ENCODE measurements around the gene ERBB4. TPM values are rescaled to one million over a fixed set of nuclear protein-coding genes. Genes with fewer than 3 reads are reported as not detected.

The ERBB4 gene
- total and polyA plus RNA-seq, 10 of the 15 experiments (the other 5 are each of a cell fraction or from before 2014, with no cell fraction given): under 0.01 to 0.23 (median 0.01) TPM; not detected in 4

- Histone ChIP-seq H3K27me3 (replicated peaks in 1 of 2; ENCODE audit: control insufficient read depth in 2 of 2, insufficient read depth in 2 of 2, low read length in 1 of 2) (no peaks in the 10 kb centered on the region), H3K79me2 (ENCODE audit: control insufficient read depth, insufficient read depth, low read length) (no peaks in the 10 kb centered on the region), H2AFZ (ENCODE audit: control insufficient read depth, low read depth, low read length) (peak overlapping the region; percentile 48; the same call in 1 of the 2 replicates), H3K9ac (ENCODE audit: control insufficient read depth, insufficient read depth, low read length) (no peak overlapping the region), H4K20me1 (ENCODE audit: control insufficient read depth, insufficient read depth) (no peaks in the 10 kb centered on the region), H3K9me3 (replicated peaks; ENCODE audit: control insufficient read depth, insufficient read depth, low read length) (no peaks in the 10 kb centered on the region; the same call in 2 of the 3 replicates), H3K4me2 (ENCODE audit: control insufficient read depth, insufficient read depth) (no peak overlapping the region), H3K36me3 (ENCODE audit: control insufficient read depth in 2 of 2, insufficient read depth in 2 of 2, low read length in 1 of 2) (no peaks in the 10 kb centered on the region), H3K27ac (ENCODE audit: control insufficient read depth, insufficient read depth) (no peak overlapping the region), H3K4me3 (no peak overlapping the region), H3K4me1 (ENCODE audit: control insufficient read depth, insufficient read depth, low read length) (no peaks in the 10 kb centered on the region)
- intact Hi-C loops (cut with micrococcal nuclease; ENCODE audit: unreplicated experiment) (no loop called here), in situ Hi-C loops (cut with MboI) (no loop called here)
- ATAC-seq: no peak
- ChIA-PET SMC1A (ENCODE audit: uncharacterized antibody, unreplicated experiment) (no interaction called here), RAD21 (ENCODE audit: unreplicated experiment) (no interaction called here), CTCF (interaction anchor here (0.9 kb wide), 1 partner anchor 8 kb away, joined by 3 read pairs; no protein-coding TSS in a partner anchor), POLR2A (no interaction called here)
- WGBS (ENCODE audit: insufficient coverage, insufficient replicate concordance, low lambda C conversion rate, missing lambda C conversion rate): 8% methylated on average over 2 of the region's 2 CpGs
- no TSS peak for BruUV-seq (replicated peaks)
- no peak for DNase-seq (ENCODE audit: low read depth, low spot score)
- FAIRE-seq: no peak
- TF ChIP-seq BRCA1 (IDR thresholded peaks at IDR 0.05; ENCODE audit: low read depth, low read length): no peak
- TF ChIP-seq, protein P1, sequence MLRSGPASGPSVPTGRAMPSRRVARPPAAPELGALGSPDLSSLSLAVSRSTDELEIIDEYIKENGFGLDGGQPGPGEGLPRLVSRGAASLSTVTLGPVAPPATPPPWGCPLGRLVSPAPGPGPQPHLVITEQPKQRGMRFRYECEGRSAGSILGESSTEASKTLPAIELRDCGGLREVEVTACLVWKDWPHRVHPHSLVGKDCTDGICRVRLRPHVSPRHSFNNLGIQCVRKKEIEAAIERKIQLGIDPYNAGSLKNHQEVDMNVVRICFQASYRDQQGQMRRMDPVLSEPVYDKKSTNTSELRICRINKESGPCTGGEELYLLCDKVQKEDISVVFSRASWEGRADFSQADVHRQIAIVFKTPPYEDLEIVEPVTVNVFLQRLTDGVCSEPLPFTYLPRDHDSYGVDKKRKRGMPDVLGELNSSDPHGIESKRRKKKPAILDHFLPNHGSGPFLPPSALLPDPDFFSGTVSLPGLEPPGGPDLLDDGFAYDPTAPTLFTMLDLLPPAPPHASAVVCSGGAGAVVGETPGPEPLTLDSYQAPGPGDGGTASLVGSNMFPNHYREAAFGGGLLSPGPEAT (IDR thresholded peaks at IDR 0.05; ENCODE audit: low read depth): no peak
- no peak for TF ChIP-seq YBX1 (IDR thresholded peaks at IDR 0.05)
- TF ChIP-seq SREBF2 (IDR thresholded peaks at IDR 0.05; ENCODE audit: low read length): no peak
- no peak for TF ChIP-seq NFIC (IDR thresholded peaks at IDR 0.05; ENCODE audit: low read depth, low read length)
- TF ChIP-seq, protein P2, sequence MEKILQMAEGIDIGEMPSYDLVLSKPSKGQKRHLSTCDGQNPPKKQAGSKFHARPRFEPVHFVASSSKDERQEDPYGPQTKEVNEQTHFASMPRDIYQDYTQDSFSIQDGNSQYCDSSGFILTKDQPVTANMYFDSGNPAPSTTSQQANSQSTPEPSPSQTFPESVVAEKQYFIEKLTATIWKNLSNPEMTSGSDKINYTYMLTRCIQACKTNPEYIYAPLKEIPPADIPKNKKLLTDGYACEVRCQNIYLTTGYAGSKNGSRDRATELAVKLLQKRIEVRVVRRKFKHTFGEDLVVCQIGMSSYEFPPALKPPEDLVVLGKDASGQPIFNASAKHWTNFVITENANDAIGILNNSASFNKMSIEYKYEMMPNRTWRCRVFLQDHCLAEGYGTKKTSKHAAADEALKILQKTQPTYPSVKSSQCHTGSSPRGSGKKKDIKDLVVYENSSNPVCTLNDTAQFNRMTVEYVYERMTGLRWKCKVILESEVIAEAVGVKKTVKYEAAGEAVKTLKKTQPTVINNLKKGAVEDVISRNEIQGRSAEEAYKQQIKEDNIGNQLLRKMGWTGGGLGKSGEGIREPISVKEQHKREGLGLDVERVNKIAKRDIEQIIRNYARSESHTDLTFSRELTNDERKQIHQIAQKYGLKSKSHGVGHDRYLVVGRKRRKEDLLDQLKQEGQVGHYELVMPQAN (conservative IDR thresholded peaks at IDR 0.05): no peak
- TF ChIP-seq, protein P3, sequence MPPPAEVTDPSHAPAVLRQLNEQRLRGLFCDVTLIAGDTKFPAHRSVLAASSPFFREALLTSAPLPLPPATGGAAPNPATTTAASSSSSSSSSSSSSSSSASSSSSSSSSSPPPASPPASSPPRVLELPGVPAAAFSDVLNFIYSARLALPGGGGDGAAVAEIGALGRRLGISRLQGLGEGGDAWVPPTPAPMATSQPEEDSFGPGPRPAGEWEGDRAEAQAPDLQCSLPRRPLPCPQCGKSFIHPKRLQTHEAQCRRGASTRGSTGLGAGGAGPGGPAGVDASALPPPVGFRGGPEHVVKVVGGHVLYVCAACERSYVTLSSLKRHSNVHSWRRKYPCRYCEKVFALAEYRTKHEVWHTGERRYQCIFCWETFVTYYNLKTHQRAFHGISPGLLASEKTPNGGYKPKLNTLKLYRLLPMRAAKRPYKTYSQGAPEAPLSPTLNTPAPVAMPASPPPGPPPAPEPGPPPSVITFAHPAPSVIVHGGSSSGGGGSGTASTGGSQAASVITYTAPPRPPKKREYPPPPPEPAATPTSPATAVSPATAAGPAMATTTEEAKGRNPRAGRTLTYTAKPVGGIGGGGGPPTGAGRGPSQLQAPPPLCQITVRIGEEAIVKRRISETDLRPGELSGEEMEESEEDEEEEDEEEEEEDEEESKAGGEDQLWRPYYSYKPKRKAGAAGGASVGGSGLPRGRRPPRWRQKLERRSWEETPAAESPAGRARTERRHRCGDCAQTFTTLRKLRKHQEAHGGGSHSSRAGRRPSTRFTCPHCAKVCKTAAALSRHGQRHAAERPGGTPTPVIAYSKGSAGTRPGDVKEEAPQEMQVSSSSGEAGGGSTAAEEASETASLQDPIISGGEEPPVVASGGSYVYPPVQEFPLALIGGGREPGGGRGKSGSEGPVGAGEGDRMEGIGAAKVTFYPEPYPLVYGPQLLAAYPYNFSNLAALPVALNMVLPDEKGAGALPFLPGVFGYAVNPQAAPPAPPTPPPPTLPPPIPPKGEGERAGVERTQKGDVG (CRISPR knock-in tag; IDR thresholded peaks at IDR 0.05): no peak
- TF ChIP-seq CHD2 (IDR thresholded peaks at IDR 0.05; ENCODE audit: borderline replicate concordance, low read depth, low read length): no peak
- TF ChIP-seq BACH1 (IDR thresholded peaks at IDR 0.05; ENCODE audit: borderline replicate concordance): no peak
- TF ChIP-seq EP300 (IDR thresholded peaks at IDR 0.05; ENCODE audit: borderline replicate concordance in 1 of 2, control insufficient read depth in 1 of 2, low read depth in 2 of 2, low read length in 2 of 2): no peak
- TF ChIP-seq CHD1 (IDR thresholded peaks at IDR 0.05; ENCODE audit: low read depth, low read length): no peak
- no peak for TF ChIP-seq E4F1 (IDR thresholded peaks at IDR 0.05; ENCODE audit: borderline replicate concordance, partially characterized antibody)
- TF ChIP-seq PKNOX1 (IDR thresholded peaks at IDR 0.05): no peak
- TF ChIP-seq PML (IDR thresholded peaks at IDR 0.05; ENCODE audit: low read length): no peak
- no peak for TF ChIP-seq RUNX3 (IDR thresholded peaks at IDR 0.05; ENCODE audit: low read length)
These were observed 927.0 kb downstream of the ERBB4 start for GRCh38 chr2:211611621-211612020.
